ENCODE data around the gene NKTR.

GRCh38 chr3:42680271-42680670 is 79.8 kb downstream of the NKTR start:
- no peak for TF ChIP-seq POLR2A (IDR thresholded peaks at IDR 0.05)
- no peak for TF ChIP-seq CTCF (IDR thresholded peaks at IDR 0.05)
